ENCODE results near the gene NRDE2.

The NRDE2 gene

GRCh38 chr14:90331497-90332270, at the start of gene NRDE2:
TSS of gene NRDE2 (minus strand) at chr14:90331941. CDS start at chr14:90331904, 37 bp downstream.
- peak; percentile 97 for DNase-seq

GRCh38 chr14:90381011-90381786, 49.5 kb upstream of the NRDE2 start:
- DNase-seq, result peak; percentile 41

- no peak for DNase-seq
Measured at GRCh38 chr14:90379106-90379505, 47.4 kb upstream of the NRDE2 start.

- no peak for DNase-seq
Measured at GRCh38 chr14:90378249-90378648, 46.5 kb upstream of the NRDE2 start.

- DNase-seq, result no peak
Measured at GRCh38 chr14:90375934-90376333, 44.2 kb upstream of the NRDE2 start.

GRCh38 chr14:90374813-90375212, 43.1 kb upstream of the NRDE2 start:
- DNase-seq, result no peak

GRCh38 chr14:90373887-90374286, 42.1 kb upstream of the NRDE2 start:
- no peak for DNase-seq

GRCh38 chr14:90368946-90369721, 37.4 kb upstream of the NRDE2 start:
- peak; percentile 2 for DNase-seq

- DNase-seq, result no peak
Measured at GRCh38 chr14:90362558-90362896, 30.8 kb upstream of the NRDE2 start.

GRCh38 chr14:90361865-90362557, 30.3 kb upstream of the NRDE2 start:
- no peak for DNase-seq

- no peak for DNase-seq
Measured at GRCh38 chr14:90358359-90358758, 26.6 kb upstream of the NRDE2 start.

GRCh38 chr14:90356925-90357324, 25.2 kb upstream of the NRDE2 start:
- no peak for DNase-seq

- no peak for DNase-seq
Measured at GRCh38 chr14:90355540-90356518, 24.1 kb upstream of the NRDE2 start.

GRCh38 chr14:90354551-90355298, 23.0 kb upstream of the NRDE2 start:
- no peak for DNase-seq

GRCh38 chr14:90349739-90350138, 18.0 kb upstream of the NRDE2 start:
- DNase-seq, result no peak

- DNase-seq, result no peak
Measured at GRCh38 chr14:90348270-90348669, 16.5 kb upstream of the NRDE2 start.

GRCh38 chr14:90345239-90345557, 13.5 kb upstream of the NRDE2 start:
- no peak for DNase-seq

- no peak for DNase-seq
Measured at GRCh38 chr14:90344331-90345238, 12.8 kb upstream of the NRDE2 start.

- DNase-seq, result no peak
Measured at GRCh38 chr14:90342327-90342726, 10.6 kb upstream of the NRDE2 start.

GRCh38 chr14:90341784-90342183, 10.0 kb upstream of the NRDE2 start:
- peak; percentile 42 for DNase-seq

Data from NCI-H524 treated with DMSO at 0.1 percent for 48 hours (cell line).